Mucosa of rectum (tissue), 2 donors: ENCODE results near the gene SLC38A5.
"Not testable (repeated sequence)": the region's sequence is repeated elsewhere in the genome, so short reads cannot be mapped to it uniquely, and the experiment has no call there.

Experiments used
- H3K27ac ChIP-seq, 2 donors: one replicate each; pipeline ENCODE4 v1.7.0; 2013; ENCODE audit warnings: inconsistent platforms in 2 of 2, low read depth in 2 of 2, low read length in 2 of 2
- H3K27me3 ChIP-seq, 2 donors: one replicate each; pipeline ENCODE4 v1.7.0; 2013; ENCODE audit warnings: low read length in 2 of 2; ENCODE audit not compliant: control insufficient read depth in 2 of 2, insufficient read depth in 2 of 2
- H3K36me3 ChIP-seq, 2 donors: one replicate each; pipeline ENCODE4 v1.7.0; 2013; ENCODE audit warnings: low read length in 2 of 2; ENCODE audit not compliant: control insufficient read depth in 2 of 2, insufficient read depth in 2 of 2
- H3K4me1 ChIP-seq, 2 donors: one replicate each; pipeline ENCODE4 v1.7.0; 2013; ENCODE audit warnings: low read length in 2 of 2, mild to moderate bottlenecking in 1 of 2; ENCODE audit not compliant: control insufficient read depth in 2 of 2, insufficient read depth in 2 of 2
- H3K4me3 ChIP-seq, 2 donors: one replicate each; pipeline ENCODE4 v1.7.0; 2013; ENCODE audit warnings: low read length in 2 of 2
- H3K9ac ChIP-seq, 2 donors: one replicate each; pipeline ENCODE4 v1.7.0; 2013; ENCODE audit warnings: low read length in 2 of 2, low read depth in 1 of 2, mild to moderate bottlenecking in 1 of 2
- H3K9me3 ChIP-seq, 2 donors: one replicate each; pipeline ENCODE4 v1.7.0; 2013; ENCODE audit warnings: low read length in 2 of 2; ENCODE audit not compliant: control insufficient read depth in 2 of 2
- donor health status: healthy.
- donor health status: Normal muscosa, but diverticular disease.

The SLC38A5 gene

GRCh38 chrX:48470110-48470832 is at the start of gene SLC38A5:
Gene SLC38A5 (minus strand): TSS chrX:48470260. CDS start chrX:48467924, 2,336 bp downstream.
- H3K4me3 ChIP-seq: peak within 1 kb of the TSS; percentile 73 to 74
- H3K27ac ChIP-seq: no peak within 1 kb of the TSS
- peak within 1 kb of the TSS; percentile 57 to 63 for H3K9ac ChIP-seq
- peaks cover 5 to 6% of the 10 kb centered on the region in 2 donors for H3K4me1 ChIP-seq
- H3K9me3 ChIP-seq: no peaks in the 10 kb centered on the region
- no peaks in the 10 kb centered on the region for H3K27me3 ChIP-seq
- no peaks in the 10 kb centered on the region for H3K36me3 ChIP-seq

GRCh38 chrX:48519481-48519880 is 49.4 kb upstream of the SLC38A5 start:
- H3K36me3 ChIP-seq, H3K9ac ChIP-seq, H3K4me3 ChIP-seq, H3K27ac ChIP-seq, H3K27me3 ChIP-seq, H3K4me1 ChIP-seq, H3K9me3 ChIP-seq: not testable (repeated sequence)

- H3K27ac ChIP-seq: no peak overlapping the region
- no peaks in the 10 kb centered on the region for H3K36me3 ChIP-seq
These were observed 46.9 kb upstream of the SLC38A5 start for GRCh38 chrX:48516987-48517386.

DNA sequence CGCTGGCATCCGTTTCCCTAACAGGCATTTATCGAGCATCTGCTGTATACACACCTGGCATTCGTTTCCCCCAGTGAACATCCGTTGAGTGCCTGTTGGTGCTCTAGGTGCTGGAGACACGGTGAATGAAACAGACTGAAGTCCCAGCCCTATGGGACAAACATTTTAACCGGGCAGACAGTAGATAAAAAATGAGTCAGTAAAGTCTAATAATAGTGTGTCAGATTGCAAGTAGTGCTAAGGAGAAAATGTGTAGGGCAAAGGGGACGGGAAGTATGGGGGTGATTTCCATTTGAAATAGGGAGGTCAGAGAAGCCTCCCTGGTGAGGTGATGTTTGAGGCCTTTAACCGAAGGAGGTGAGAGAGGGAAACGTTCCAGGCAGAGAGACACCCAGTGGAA is 46.2 kb upstream of the SLC38A5 start:
- Histone ChIP-seq H3K9ac (no peak overlapping the region), H3K4me1 (peaks cover 3 to 4% of the 10 kb centered on the region in 2 donors), H3K27me3 (peaks cover 0 to 3% of the 10 kb centered on the region in 2 donors), H3K36me3 (no peaks in the 10 kb centered on the region), H3K9me3 (no peaks in the 10 kb centered on the region), H3K27ac (no peak overlapping the region), H3K4me3 (no peak overlapping the region)

More at GRCh38 chrX:48516987-48517386, 46.9 kb upstream of the SLC38A5 start:
- Histone ChIP-seq H3K4me3 (no peak overlapping the region), H3K4me1 (peaks cover 3 to 4% of the 10 kb centered on the region in 2 donors), H3K9ac (no peak overlapping the region), H3K27me3 (peaks cover 0 to 3% of the 10 kb centered on the region in 2 donors), H3K9me3 (no peaks in the 10 kb centered on the region)

- Histone ChIP-seq H3K27me3 (peaks cover 0 to 3% of the 10 kb centered on the region in 2 donors), H3K36me3 (no peaks in the 10 kb centered on the region), H3K27ac (no peak overlapping the region), H3K4me1 (no peaks in the 10 kb centered on the region), H3K4me3 (no peak overlapping the region), H3K9me3 (no peaks in the 10 kb centered on the region), H3K9ac (no peak overlapping the region)
These were observed 45.8 kb upstream of the SLC38A5 start for GRCh38 chrX:48515842-48516241.

DNA sequence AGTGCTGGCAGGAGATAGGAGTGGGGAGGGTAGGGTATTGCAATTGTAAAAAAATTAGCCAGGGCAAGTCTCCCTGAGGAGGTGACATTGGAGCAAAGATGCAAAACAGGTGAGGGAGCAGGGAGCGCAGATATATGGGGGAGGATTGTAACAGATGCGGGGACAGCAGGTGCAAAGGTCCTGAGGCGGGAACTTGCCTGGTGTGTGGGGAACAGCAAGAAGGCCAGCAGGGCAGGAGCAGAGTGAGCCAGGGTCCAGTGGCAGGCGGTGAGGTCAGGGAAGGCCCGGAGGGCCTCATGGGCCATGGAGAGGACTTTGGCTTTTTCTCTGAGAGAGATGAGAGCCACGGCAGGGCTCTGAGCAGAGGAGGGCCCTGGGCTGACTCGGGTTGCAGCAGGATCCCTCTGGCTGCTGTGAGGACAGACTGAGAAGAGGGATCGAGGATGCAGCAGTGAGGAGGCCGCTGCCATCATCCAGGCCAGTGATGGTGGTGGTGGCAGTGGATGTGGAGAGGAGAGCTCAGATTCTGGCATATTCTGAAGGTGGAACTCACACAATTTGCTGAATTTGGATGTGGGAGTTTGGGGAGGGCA is 44.9 kb upstream of the SLC38A5 start:
- Histone ChIP-seq H3K27ac (no peak overlapping the region), H3K9me3 (no peaks in the 10 kb centered on the region), H3K4me1 (no peaks in the 10 kb centered on the region), H3K36me3 (no peaks in the 10 kb centered on the region), H3K9ac (no peak overlapping the region), H3K27me3 (peaks cover 0 to 3% of the 10 kb centered on the region in 2 donors), H3K4me3 (no peak overlapping the region)

DNA sequence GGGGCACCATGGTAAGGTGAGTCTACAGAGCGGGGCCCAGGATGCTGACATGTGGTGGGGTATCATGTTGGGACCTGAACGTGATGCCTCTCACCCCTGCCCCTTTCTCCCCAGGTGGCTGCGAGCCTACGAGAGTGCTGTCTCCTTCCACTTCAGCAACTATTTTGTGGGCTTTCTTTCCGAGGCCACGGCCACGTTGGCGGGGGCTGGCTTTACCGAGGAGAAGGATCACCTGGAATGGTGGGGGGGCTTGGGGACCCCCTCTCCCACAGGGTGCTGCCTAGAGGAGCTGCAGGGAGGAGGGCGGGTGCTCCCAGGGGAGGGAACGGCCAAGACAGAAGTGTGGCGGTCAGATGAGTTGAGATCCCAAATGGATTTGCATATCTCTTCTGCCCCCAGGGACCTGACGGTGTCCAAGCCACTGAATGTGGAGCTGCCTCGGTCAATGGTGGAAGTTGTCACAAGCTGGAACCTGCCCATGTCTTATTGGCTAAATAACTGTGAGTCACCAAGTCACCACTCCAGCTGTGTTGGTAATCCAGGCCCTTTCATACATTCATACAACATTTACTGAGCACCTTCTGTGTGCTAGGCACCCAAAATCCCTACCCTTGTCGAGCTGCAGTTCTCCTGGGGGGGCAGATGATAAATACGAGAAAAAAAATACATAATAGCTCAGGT is 44.2 kb upstream of the SLC38A5 start:
- no peaks in the 10 kb centered on the region for H3K9me3 ChIP-seq
- H3K9ac ChIP-seq: no peak overlapping the region
- peaks cover 0 to 4% of the 10 kb centered on the region in 2 donors for H3K4me1 ChIP-seq
- no peak overlapping the region for H3K4me3 ChIP-seq
- peaks cover 0 to 3% of the 10 kb centered on the region in 2 donors for H3K27me3 ChIP-seq
- H3K36me3 ChIP-seq: no peaks in the 10 kb centered on the region
- H3K27ac ChIP-seq: no peak overlapping the region

- Histone ChIP-seq H3K4me3 (no peak overlapping the region), H3K9me3 (no peaks in the 10 kb centered on the region), H3K36me3 (no peaks in the 10 kb centered on the region), H3K27ac (no peak overlapping the region), H3K4me1 (peaks cover 0 to 4% of the 10 kb centered on the region in 2 donors), H3K27me3 (peaks cover 0 to 3% of the 10 kb centered on the region in 2 donors), H3K9ac (no peak overlapping the region)
These were observed 43.6 kb upstream of the SLC38A5 start for GRCh38 chrX:48513670-48514069.

GRCh38 chrX:48512371-48512935 is 42.4 kb upstream of the SLC38A5 start:
- H3K4me3 ChIP-seq: no peak overlapping the region
- peaks cover 0 to 4% of the 10 kb centered on the region in 2 donors for H3K4me1 ChIP-seq
- no peak overlapping the region for H3K27ac ChIP-seq
- no peak overlapping the region for H3K9ac ChIP-seq
- H3K27me3 ChIP-seq: peaks cover 0 to 3% of the 10 kb centered on the region in 2 donors
- H3K36me3 ChIP-seq: no peaks in the 10 kb centered on the region
- H3K9me3 ChIP-seq: no peaks in the 10 kb centered on the region

GRCh38 chrX:48511560-48511959 is 41.5 kb upstream of the SLC38A5 start:
- H3K4me1 ChIP-seq: peaks cover 0 to 4% of the 10 kb centered on the region in 2 donors
- H3K27me3 ChIP-seq: peaks cover 0 to 3% of the 10 kb centered on the region in 2 donors
- H3K36me3 ChIP-seq: no peaks in the 10 kb centered on the region
- H3K9me3 ChIP-seq: no peaks in the 10 kb centered on the region
- no peak overlapping the region for H3K9ac ChIP-seq
- no peak overlapping the region for H3K4me3 ChIP-seq
- no peak overlapping the region for H3K27ac ChIP-seq
